HPDE6-E6E7 (cell line): ENCODE results near the gene CDK5RAP2.

Experiments used
- DNase-seq: peaks from one replicate; pipeline ENCODE4 v3.0.0; 2011; ENCODE audit warnings: missing footprints; ENCODE audit errors: extremely low spot score

Gene CDK5RAP2

GRCh38 chr9:120353506-120353905, 226.5 kb downstream of the CDK5RAP2 start:
- no peak for DNase-seq

- DNase-seq, result no peak
Observed at GRCh38 chr9:120351106-120351505, 228.9 kb downstream of the CDK5RAP2 start.

GRCh38 chr9:120350596-120350995, 229.4 kb downstream of the CDK5RAP2 start:
- DNase-seq, result no peak

GRCh38 chr9:120348951-120349429, 231.0 kb downstream of the CDK5RAP2 start:
- peak; percentile 48 for DNase-seq

DNA sequence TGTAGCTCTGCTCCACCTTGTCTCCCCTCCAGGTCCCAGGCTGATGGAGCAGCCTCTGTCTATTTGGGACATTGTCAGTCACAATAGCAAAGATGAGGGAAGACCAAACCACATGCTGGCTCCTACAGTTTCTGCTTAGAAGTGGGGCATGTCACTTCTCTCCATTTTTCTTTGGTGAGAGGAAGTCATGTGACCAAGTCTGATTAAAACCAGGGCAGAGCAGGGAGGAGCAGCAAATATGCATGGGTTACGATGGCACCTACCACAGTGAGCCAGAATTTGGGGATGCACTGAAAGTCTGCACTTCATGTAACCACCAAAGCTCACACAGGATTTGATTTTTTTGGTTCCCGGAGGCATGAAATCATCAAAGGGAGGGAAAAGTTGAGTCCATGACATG, 234.6 kb downstream of the CDK5RAP2 start:
- no peak for DNase-seq

DNA sequence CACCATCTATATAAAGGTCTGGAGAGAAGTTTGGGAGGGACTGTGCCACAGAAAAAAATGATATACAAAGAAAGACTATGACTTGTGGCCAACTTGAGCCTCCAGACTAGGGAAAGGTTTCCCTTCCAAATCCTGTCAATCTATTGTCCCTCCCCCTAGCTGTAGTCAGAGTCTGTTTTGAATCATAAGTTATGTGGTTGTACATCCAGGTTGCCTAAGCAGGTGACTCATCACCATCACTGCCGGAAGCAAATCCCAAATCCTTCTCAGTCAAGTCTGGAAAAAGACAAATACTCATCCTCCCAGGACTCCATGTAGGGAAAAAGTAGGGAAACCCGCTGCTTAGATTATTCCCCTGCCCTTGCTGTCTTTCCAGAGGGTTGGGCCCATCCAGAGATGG, 235.7 kb downstream of the CDK5RAP2 start:
- DNase-seq, result peak; percentile 74

DNA sequence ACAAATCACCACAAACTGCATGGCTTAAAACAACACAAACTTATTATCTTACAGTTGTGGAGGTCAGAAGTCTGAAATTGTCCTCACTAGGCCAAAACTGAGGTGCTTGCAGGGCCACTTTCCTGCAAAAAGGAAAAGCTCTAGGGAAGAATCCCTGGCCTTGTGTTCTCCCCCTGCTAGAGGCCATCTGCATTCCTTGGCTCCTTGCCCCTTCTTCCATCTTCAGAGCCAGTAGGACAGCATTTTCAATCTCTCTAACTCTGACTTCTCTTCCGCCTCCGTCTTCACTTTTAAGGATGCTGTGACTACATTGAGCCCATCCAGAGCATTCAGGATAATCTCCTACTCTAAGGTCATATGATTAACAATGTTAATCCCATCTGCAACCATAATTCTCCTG, 236.6 kb downstream of the CDK5RAP2 start:
- no peak for DNase-seq
